Caki2 (cell line): Measurements from ENCODE around the gene SQOR. TPM values are rescaled to one million over a fixed set of nuclear protein-coding genes. Genes with fewer than 3 reads are reported as not detected.
A peak's percentile ranks its signal among the peaks of the same experiment; 100 is the strongest.
"Not testable (repeated sequence)": the region's sequence is repeated elsewhere in the genome, so short reads cannot be mapped to it uniquely, and the experiment has no call there.

Experiments
- DNase-seq: peaks from one replicate; pipeline ENCODE4 v3.0.0-alpha.2; 2015; ENCODE audit warnings: low read depth
- in situ Hi-C: cut with HindIII; loops from 2 replicates; pipeline ENCODE4 v1.10.0; 2016; ENCODE audit warnings: low sequenced_read_pairs, low pct_unique_long_range_greater_than_20kb, mixed read lengths
- total RNA-seq: library from RNA; depleted of rRNA; stranded (reverse); fragments of >200 nt; shearing (Covaris generic); gene quantifications from 2 replicates; pipeline ENCODE4 v1.2.3, GENCODE V29; 2014; ENCODE audit warnings: low replicate concordance

Gene SQOR
- total RNA-seq, 1 experiment from 2014 or later, result 205 TPM

DNA sequence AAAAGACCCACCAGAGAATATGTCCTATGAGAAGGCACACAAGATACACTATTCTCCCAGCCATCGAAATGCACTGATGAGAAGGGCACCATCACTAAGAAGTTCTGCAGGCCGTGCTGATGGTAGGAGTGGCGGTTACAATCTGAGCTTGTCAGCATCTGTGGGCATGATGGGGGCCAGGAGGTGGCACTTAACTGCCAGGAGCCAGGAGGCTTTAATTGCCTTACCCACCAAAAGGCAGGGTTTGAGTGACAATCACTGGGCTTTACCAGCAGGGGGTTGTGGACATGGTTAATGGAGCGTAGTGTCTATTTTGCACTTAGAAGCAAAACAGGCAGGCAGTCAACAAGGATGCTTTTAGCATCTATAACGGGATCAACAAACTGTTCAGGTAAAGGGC lies 16.0 kb upstream of the SQOR start:
- no peak for DNase-seq
- in situ Hi-C loops, result no loop called here

DNA sequence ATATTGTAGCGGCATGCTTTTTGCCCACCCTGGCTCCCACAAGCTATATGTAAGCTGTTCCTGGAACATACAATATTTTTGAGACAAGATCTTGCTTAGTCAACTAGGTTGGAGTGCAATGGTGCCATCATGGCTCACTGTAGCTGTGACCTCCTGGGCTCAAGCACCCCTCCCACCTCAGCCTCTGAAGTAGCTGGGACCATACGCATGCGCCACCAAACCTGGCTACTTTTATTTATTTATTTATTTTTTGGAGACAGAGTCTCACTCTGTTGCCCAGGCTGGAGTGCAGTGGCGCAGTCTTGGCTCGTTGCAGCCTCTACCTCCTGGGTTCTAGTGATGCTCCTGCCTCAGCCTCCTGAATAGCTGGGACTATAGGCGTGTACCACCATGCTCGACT lies 6.7 kb upstream of the SQOR start:
- in situ Hi-C loops, result no loop called here
- DNase-seq, result no peak

DNA sequence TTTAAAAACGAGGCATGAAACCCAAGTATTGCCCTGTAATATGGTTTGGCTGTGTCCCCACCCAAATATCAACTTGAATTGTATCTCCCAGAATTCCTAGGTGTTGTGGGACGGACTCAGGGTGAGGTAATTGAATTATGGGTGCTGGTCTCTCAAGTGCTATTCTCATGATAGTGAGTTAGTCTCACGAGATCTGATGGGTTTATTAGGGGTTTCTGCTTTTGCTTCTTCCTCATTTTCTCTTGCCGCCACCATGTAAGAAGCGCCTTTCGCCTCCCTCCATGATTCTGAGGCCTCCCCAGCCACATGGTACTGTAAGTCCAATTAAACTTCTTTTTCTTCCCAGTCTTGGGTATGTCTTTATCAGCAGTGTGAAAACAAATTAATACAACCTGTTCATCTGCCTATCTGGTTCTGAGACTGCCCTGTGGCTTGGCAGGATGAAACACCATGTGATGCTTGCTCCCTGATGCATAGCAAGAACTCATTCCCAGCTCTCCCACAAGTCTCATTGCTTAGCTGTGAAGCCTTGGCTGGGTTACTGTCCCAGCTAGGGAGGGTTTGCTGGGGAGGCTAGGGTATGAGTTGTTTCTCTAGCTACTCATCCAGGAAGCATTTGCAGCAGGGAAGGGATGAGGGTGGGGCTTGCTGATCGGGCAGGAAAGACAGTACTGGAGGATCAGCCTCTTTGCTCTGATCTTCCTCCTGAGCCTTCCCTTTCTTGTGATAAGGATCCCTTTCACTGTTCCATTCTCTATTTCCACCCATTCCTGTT lies 3.7 kb upstream of the SQOR start:
- in situ Hi-C loops, result no loop called here
- peak; percentile 94 for DNase-seq

DNA sequence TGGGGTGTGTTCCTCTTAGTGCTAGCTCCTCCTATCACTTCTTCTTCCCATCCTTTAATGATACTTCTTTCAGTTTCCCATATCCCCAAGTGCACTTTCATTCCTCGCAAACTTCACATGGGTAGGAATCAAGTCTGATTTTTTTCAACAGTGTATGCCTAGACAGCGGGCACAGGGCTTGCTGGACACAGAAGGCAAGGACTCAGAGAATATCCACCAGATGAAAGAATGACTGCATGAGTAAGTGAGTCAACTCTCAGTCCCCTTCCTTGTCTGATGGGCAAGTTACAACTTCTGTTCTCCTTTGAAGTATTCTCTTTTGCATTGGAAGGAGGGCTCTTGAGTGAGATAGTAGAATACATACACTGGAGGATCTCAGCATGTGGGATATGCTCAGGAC lies 3.1 kb upstream of the SQOR start:
- in situ Hi-C loops, result no loop called here
- DNase-seq, result no peak

DNA sequence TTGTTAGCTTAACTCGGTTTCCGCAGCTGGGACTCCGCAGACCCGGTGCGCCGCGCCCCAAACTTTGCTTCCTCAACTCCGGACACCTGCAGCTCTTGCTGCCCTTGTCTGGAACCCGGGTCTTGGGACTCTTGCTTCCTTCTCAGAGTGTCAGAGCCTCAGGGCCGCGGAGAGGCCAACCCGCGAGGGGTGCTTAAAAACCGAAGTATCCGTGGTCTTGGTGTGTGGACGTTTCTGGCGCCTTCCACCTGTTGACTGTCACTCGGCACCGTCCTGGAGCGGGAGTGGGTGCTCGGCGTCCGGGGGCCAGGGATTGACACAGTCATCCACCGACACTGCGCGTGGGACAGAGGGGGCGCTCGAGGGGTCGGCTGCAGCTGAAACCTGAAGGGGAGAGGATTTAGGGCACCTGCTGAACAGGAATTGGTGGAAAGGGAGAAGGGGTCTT lies 386 bp downstream of the SQOR start:
- DNase-seq, result no peak
- in situ Hi-C loops, result no loop called here

DNA sequence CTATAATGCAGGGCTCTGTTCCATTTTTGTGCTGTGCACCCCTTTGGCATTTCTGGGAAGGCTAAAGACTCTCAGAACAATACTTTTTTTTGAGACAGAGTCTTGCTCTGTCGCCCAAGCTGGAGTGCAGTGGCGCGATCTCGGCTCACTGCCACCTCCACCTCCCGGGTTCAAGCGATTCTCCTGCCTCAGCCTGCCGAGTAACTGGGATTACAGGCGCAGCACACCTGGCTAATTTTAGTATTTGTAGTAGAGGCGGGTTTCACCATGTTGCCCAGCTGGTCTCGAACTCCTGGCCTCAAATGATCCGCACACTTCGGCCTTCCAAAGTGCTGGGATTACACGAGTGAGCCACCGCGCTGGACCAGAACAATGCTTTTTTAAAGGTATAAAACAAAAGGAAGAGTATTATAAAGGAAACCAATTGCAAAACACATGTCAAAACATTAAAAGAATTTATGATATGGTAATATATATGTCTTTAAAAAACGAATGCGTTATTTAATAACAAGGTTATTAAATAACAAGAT lies 999 bp downstream of the SQOR start:
- no peak for DNase-seq
- in situ Hi-C loops, result no loop called here

DNA sequence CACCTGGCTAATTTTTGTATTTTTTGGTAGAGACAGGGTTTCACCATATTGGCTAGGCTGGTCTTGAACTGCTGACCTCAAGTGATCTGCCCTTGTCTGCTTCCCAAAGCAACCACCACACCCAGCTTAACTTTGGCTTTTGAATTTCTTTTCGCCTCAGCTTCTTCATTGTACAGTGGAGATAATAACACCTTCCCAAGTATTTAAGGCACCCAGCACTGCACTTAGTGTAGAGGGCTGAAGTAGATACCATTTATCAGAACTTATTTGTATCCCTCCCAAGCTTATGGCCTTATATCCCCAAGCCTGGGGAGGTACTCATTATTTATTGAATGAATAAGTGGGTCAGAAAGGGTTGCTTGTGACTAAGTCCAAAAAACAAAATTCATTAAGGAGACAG lies 2.3 kb downstream of the SQOR start:
- no peak for DNase-seq
- in situ Hi-C loops, result no loop called here

DNA sequence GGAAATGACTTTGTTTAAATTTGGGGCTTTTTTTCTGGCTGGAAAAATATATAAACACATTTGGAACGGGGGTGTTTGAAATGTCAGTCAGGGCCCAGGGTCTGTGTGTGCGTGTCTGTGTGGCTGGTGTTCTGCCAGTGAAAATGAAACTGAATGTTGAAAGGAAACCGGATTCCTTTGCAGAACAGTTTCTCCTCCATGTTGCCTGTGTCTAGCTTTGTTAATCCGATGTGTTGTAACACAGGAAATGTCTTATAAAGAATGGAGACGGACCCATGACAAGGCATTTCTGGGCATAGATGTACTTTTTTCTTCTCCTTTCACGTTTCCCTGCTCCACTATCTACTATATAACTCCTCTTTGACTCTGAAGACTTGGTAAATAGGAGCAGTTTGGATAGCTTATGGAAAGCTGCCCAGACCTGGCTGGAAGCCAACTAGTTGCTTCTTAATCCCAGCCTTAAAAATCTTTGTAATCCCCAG lies 2.8 kb downstream of the SQOR start:
- in situ Hi-C loops, result no loop called here

DNA sequence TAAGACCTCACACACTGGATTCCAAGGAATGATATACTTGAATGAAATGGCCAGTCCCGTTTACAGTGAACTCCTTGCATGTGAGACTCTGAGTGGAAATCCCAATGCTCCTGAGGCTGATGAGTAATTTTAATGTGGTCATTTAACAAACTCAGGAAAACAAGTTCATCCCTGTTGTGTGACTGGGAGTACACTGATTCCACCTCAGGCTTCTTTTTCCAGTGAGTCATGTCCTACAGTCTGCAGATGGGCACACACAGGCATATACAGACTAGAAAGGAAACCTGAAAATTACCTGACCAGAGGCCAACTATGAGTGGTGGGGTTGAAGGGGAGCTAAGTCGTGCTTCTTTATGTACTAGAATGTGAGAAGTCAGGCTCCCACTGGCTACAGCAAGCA lies 5.8 kb downstream of the SQOR start:
- in situ Hi-C loops, result no loop called here
- peak; percentile 75 for DNase-seq

More for the DNA sequence above, 2.8 kb downstream of the SQOR start:
- DNase-seq, result peak; percentile 52

DNA sequence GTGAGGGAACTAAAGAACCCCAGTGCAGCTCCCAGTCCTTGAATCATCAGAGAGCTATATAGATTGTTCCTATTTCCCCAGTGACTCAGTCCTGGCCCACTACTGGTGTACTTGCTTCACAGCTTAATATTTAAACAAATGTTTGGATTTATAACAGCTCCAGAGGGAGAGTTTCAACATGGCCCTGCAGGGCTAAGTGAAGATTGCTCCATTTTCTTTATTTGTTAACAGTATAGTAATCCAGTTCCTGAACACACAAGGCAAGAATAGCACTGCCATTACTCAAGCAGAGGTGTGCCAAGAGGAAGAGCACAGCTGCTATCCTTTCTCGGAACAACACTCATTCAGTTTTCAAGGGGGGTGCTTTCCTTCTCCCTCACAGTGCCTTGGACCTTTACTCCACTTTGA lies 6.5 kb downstream of the SQOR start:
- DNase-seq, result peak; percentile 88
- in situ Hi-C loops, result no loop called here

DNA sequence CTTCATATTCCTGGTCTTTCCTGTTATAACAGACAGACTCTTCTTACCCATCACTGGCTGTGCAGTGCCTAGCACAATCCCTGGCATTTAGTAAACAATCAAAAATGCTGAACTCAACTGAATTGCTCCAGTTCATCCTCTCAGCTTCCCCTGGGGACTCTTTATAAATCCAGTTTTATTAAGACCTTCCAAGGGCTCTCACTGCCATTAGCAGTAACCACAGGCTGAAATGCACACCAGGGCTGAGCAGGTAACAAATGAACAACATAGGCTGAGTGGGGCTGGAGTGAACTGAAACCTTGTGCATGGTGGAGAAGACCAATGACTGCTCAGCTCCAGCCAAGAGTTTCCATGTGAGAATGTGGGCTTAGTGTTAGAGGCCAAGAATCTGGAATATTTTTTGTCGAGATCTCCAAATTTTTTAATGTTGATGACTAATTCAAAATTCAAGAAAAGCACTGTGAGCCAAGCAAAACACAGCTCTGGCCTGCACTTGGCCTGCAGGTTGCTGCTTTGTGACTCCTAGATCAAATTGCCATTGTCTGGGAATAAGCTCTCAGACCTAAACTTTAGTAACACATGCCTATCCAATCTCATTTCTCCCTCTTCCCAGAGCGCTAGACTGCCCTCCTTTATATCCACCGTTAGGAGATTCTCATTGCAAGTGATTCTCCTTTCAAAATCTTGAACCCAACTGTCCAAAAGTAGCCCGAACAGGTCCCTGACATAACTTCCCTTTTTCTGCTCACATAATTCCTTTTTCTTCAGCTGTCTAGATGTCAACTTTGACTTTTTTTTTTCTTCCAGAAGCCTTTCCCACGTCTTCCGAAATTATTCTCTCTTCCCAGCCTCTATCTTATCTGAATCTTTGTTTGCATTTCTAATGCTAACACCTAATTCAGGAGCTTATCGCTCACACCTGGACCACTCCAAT lies 7.4 kb downstream of the SQOR start:
- in situ Hi-C loops, result no loop called here
- DNase-seq, result peak; percentile 52

DNA sequence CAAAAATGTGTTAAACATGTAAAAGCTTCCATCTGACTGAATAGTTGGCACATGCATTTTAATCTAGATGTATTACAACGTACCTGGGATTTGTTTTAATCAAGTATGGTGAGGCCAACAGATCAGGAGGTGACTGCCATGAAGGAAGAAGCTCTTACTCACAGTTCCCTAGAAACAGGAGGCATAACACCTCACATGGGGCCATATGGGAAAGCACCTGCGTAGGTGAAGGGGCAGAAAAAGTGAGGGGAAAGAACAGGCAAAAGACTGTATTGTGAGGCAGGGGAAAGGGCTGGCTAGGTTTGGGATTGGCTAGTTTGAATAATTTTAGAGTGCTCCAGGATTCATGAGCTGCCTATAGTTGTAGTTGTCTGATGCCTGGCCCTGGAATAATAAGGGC lies 9.6 kb downstream of the SQOR start:
- in situ Hi-C loops, result no loop called here
- DNase-seq, result no peak

DNA sequence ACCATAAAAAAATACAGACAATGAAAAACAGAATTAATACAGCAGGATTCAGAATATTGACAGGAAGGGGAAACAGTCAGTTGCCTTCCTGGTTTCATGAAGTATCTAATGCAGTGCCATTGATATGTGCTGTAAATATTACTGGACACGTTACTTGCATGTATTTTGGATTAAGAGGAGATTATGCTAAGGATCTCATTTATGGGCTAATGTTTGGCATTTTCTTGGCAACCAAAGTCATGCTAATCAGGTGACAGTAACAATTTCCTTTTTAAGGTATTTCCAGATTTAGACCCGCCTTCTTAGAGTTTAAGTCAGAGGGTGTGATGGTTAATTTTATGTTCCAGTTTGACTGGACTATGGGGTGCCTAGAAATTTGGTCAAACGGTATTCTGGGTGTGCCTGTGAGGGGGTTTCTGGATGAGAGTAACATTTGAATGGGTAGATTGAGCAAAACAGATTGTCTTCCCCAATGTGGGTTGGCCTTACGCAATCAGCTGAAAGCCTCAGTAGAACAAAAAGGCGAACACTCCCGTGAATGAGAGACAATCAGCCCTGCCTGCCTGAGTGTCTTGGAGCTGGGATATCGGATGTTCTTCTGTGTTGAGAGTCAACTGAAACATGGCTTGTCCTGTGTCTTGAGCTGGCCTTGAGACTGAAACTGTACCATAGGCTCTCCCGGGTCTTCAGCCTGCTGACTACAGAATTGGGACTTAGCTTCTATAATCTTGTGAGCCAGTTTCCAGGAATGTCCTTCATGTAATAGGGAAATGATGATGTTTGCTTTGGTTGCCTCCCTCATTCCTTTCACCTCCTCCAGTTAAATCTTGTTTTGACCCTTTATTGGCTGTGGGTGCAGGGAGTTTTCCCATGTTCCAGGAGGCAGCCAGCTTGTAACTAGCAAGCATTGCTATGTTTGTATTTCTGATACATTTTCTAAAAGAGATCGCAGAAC lies 10.5 kb downstream of the SQOR start:
- in situ Hi-C loops, result no loop called here
- no peak for DNase-seq

DNA sequence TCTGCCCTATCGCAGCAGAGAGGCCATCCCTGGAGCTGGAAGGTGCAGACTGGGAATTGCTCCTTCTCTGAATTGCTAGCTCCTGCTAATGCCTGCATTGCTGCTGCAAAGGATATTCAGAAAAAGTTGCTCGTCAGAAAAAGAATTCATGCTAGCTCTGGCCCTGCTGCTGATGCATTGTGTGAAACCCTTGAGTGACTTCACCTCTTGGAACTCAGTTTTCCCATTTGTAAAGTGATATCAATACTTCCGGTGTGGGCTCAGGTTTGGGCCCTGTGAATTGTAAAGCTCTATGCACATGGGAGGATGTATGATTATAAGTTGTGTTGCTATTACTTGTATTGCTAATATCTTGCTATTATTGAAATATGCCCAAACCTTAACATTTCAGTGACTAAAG lies 11.4 kb downstream of the SQOR start:
- no peak for DNase-seq
- in situ Hi-C loops, result no loop called here

DNA sequence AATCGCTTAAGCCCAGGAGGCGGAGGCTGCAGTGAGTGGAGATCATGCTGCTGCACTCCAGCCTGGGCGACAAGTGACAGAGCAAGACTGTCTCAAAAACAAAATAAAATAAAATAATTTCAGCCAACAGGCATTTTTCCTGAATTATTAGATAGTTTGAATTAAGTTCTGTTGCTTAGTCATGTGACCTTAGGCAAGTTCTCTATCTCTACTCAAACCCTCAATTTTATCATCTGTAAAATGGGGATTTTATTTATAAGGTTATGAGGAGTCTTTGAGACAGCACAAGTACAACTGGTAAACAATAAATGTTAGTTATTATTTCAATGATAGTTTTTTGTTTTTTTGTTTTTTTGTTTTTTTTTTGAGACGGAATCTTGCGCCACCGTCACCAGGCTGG lies 13.0 kb downstream of the SQOR start:
- no peak for DNase-seq
- in situ Hi-C loops, result no loop called here

DNA sequence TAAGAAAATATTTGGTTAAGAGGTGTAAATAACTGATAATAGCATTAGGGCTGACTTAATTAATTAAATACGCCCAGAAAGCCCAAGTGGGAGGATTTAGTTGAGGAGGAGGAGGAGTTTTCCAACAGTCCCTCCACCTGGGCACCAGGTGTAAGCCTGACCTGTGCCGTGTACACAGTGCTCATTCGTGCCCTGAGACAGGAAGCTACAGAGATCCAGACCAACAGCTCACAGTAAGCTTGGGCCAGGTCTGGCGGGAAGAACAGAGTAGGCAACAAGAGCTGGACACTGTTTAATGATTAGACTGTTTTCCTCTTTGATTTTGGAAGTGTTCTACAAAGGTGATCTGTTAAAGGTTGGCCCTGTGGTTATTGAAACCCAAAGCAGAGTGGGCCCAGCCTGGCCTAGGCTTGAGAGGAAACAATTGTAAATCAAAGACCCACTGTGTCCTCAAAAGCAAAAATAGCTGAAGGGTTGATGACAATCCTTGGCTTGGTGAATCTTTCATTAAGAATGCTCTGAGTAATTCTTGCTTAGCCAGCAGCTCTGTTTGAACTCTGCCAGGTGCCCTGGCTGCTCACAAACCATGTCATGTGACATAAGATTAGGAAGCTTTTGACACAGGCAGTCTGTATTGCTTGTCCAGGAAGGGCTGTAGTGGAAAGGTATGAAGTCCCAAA lies 13.8 kb downstream of the SQOR start:
- peak; percentile 57 for DNase-seq
- in situ Hi-C loops, result no loop called here

DNA sequence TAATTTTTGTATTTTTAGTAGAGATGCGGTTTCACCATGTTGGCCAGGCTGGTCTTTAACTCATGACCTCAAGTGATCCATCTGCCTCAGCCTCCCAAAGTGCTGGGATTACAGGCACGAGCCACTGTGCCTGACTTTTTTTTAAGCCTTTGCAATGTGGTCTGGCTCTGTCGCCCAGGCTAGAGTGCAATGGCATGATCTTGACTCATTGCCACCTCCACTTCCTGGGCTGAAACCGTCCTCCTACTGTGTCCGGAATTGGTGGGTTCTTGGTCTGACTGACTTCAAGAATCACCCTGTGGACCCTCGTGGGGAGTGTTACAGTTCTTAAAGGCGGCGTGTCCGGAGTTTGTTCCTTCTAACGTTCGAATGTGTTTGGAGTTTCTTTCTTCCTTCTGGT lies 15.2 kb downstream of the SQOR start:
- in situ Hi-C loops, result not testable (repeated sequence)

More for the DNA sequence above, 15.2 kb downstream of the SQOR start:
- DNase-seq, result not testable (repeated sequence)
